ENCODE measurements around the gene ZNF81. TPM values are rescaled to one million over a fixed set of nuclear protein-coding genes. Genes with fewer than 3 reads are reported as not detected.

The ZNF81 gene
- total RNA-seq, 1 donor from 2014 or later = 10.9 TPM

Other genes starting within 250 kb of the ZNF81 start
- gene SYN1, start 217.0 kb upstream of the ZNF81 start, total RNA-seq = 5.3 and 6.7 TPM in 2 replicates
- 0.69 and 0.93 TPM in 2 replicates for gene CFP, start 207.0 kb upstream of the ZNF81 start, total RNA-seq
- gene ELK1, start 186.3 kb upstream of the ZNF81 start, total RNA-seq = 24.7 and 25.5 TPM in 2 replicates
- gene UXT, start 177.7 kb upstream of the ZNF81 start, total RNA-seq = 92.0 and 98.5 TPM in 2 replicates
- gene ZNF182, start 167.1 kb downstream of the ZNF81 start, total RNA-seq = 11.0 TPM in 2 replicates
- not detected in 2 replicates for gene SPACA5, start 170.1 kb downstream of the ZNF81 start, total RNA-seq
- 2.7 and 3.0 TPM in 2 replicates for gene ZNF630, start 234.7 kb downstream of the ZNF81 start, total RNA-seq